ENCODE results near the gene FLT3LG. TPM values are rescaled to one million over a fixed set of nuclear protein-coding genes. Genes with fewer than 3 reads are reported as not detected.

FLT3LG gene
- total and polyA plus RNA-seq, 9 of the 15 experiments (the other 6 are each of a cell fraction or from before 2014, with no cell fraction given), result 0.31 to 6.4 (median 1.1) TPM

DNA sequence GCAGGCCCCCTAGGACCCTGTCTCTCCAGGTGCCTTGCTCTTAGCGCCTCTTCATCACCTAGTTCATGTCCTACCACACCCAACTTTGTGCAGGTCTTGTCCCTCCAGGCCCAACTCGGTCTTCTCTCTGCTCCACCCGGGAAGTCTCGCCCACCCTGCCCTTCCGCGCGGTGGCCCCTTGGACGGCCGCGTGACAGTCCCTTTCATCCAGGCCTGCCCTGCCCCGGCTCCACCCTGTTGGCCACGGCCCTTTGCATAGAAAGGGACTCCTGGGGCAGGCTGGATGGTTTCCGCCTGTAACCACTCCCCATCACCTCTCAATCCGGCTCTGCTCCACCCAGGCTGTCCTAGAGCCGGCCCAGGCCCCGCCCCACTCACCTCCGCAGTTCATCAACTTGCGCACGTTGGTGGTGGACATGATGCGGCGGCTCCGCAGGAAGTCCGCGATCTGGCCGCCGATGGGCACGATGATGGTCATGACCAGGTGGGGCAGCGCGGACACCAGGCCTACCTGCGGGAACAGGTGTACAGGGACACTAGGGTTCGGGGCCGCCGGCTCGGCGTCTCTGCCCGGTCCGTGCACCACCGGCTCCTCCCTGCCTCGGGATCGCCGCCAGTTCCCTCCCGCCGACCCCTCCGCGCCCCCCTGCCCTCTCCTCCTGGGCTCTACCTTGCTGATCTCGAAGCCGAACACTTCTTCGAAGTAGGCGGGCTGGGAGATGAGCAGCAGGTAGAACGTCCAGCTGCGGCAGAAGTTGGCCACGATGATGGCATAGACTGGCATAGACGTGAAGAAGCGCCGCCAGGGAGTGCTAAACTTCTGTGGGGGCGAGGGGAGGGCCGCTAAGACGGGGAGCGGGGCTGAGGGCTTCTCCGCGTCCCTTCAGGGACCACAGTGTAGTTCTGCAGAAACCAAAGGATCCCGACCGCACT, 41.6 kb upstream of the FLT3LG start (continued):
- TF ChIP-seq, protein P1, sequence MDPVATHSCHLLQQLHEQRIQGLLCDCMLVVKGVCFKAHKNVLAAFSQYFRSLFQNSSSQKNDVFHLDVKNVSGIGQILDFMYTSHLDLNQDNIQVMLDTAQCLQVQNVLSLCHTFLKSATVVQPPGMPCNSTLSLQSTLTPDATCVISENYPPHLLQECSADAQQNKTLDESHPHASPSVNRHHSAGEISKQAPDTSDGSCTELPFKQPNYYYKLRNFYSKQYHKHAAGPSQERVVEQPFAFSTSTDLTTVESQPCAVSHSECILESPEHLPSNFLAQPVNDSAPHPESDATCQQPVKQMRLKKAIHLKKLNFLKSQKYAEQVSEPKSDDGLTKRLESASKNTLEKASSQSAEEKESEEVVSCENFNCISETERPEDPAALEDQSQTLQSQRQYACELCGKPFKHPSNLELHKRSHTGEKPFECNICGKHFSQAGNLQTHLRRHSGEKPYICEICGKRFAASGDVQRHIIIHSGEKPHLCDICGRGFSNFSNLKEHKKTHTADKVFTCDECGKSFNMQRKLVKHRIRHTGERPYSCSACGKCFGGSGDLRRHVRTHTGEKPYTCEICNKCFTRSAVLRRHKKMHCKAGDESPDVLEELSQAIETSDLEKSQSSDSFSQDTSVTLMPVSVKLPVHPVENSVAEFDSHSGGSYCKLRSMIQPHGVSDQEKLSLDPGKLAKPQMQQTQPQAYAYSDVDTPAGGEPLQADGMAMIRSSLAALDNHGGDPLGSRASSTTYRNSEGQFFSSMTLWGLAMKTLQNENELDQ (CRISPR knock-in tag; IDR thresholded peaks at IDR 0.05; ENCODE audit: borderline replicate concordance), result no peak
- 0 out of 2 replicates have a peak, but pooled peaks have one; percentile 41 for TF ChIP-seq FOXP4 (CRISPR knock-in tag; IDR thresholded peaks at IDR 0.05; ENCODE audit: borderline replicate concordance)
